Endothelial cell of umbilical vein (primary cell): ENCODE results near the gene TMEM167B. TPM values are rescaled to one million over a fixed set of nuclear protein-coding genes. Genes with fewer than 3 reads are reported as not detected.

Experiments used
- BruUV-seq: library from RNA; stranded (reverse); fragments of 400-500 nt; replicated peaks from 2 replicates; lab custom pipeline; 2021; lab: Mats Ljungman, UMichigan
- CTCF ChIA-PET: fragments of 300-600, 350-600 bp; sonication (Branson Sonifier 250); formaldehyde crosslinking; loops from one replicate; lab custom pipeline; 2021; ENCODE audit warnings: antibody characterized with exemption, inconsistent platforms; lab: Charles Lee
- POLR2A ChIA-PET: fragments of 300-600, 350-600 bp; sonication (Branson Sonifier 250); formaldehyde crosslinking; loops from one replicate; lab custom pipeline; 2021; ENCODE audit warnings: antibody characterized with exemption, inconsistent platforms; lab: Charles Lee
- DNase-seq: peaks from one replicate; pipeline ENCODE4 v3.0.0-alpha.2; 2011; ENCODE audit warnings: low read depth, low spot score
- FAIRE-seq: peaks from 2 replicates; lab custom pipeline; 2011; peaks lifted over from hg19 to GRCh38; lab: Jason Lieb, UNC
- H2AFZ ChIP-seq: 2 replicates; pipeline ENCODE4 v1.6.0; 2012; ENCODE audit warnings: low read depth, low read length, control low read depth, inconsistent platforms
- H3K27ac ChIP-seq: 2 replicates; pipeline ENCODE4 v1.5.1; 2011; ENCODE audit warnings: low read depth, mild to moderate bottlenecking, control low read depth, low read length, moderate library complexity; ENCODE audit not compliant: insufficient read depth
- H3K27me3 ChIP-seq, 2 experiments: 2 replicates each; pipeline versions ENCODE4 v1.6.0 to v1.6.1; 2011; ENCODE audit warnings: low read length in 2 of 2, mixed read lengths in 1 of 2; ENCODE audit not compliant: control insufficient read depth in 2 of 2, insufficient read depth in 2 of 2
- H3K36me3 ChIP-seq, 2 experiments: 2 replicates in 1 of 2; 3 replicates in 1 of 2; pipeline ENCODE4 v1.5.1; 2011; ENCODE audit warnings: low read length in 2 of 2, mild to moderate bottlenecking in 1 of 2, moderate library complexity in 1 of 2; ENCODE audit not compliant: control insufficient read depth in 2 of 2, insufficient read depth in 2 of 2; ENCODE audit errors: extremely low read depth in 1 of 2
- H3K4me1 ChIP-seq: 3 replicates; pipeline ENCODE4 v1.5.1; 2011; ENCODE audit warnings: mild to moderate bottlenecking, low read length; ENCODE audit not compliant: control insufficient read depth, insufficient read depth; ENCODE audit errors: extremely low read depth
- H3K4me2 ChIP-seq: 2 replicates; pipeline ENCODE4 v1.6.1; 2011; ENCODE audit warnings: low read length, control low read depth, mixed read lengths; ENCODE audit not compliant: insufficient read depth
- H3K4me3 ChIP-seq, 3 experiments: fragments of 200-600 bp in 1 of 3; sonication (generic), shearing (Covaris generic) in 1 of 3; replicated peaks in 1 of 3; 2 replicates each; pipeline ENCODE4 v1.5.1; 2011 to 2016; ENCODE audit warnings: control low read depth in 3 of 3, low read length in 3 of 3, mild to moderate bottlenecking in 2 of 3, inconsistent platforms in 1 of 3, low read depth in 1 of 3, moderate library complexity in 1 of 3; ENCODE audit not compliant: insufficient read depth in 1 of 3
- H3K79me2 ChIP-seq: 2 replicates; pipeline ENCODE4 v1.6.0; 2012; ENCODE audit warnings: low read length, inconsistent platforms; ENCODE audit not compliant: control insufficient read depth, insufficient read depth
- H3K9ac ChIP-seq: replicated peaks from 2 replicates; pipeline ENCODE3; 2011; ENCODE audit warnings: low read length, control low read depth; ENCODE audit not compliant: insufficient read depth; ENCODE audit errors: extremely low read depth
- H3K9me1 ChIP-seq: replicated peaks from 3 replicates; pipeline ENCODE4 v1.6.0; 2011; ENCODE audit warnings: mild to moderate bottlenecking, low read length; ENCODE audit not compliant: control insufficient read depth, insufficient read depth; ENCODE audit errors: extremely low read depth
- H3K9me3 ChIP-seq: replicated peaks from 2 replicates; pipeline ENCODE4 v1.5.1; 2012; ENCODE audit warnings: low read length, inconsistent platforms; ENCODE audit not compliant: control insufficient read depth, insufficient read depth
- H4K20me1 ChIP-seq: replicated peaks from 2 replicates; pipeline ENCODE3; 2011; ENCODE audit warnings: mild to moderate bottlenecking, low read length; ENCODE audit not compliant: control insufficient read depth, insufficient read depth; ENCODE audit errors: extremely low read depth
- EZH2 ChIP-seq: IDR thresholded peaks from 2 replicates; pipeline ENCODE4 v1.6.1; 2012; ENCODE audit warnings: borderline replicate concordance, low read depth, mild to moderate bottlenecking, moderate library complexity, low read length, inconsistent platforms; ENCODE audit not compliant: severe bottlenecking
- FOS ChIP-seq: IDR thresholded peaks from 2 replicates; pipeline ENCODE4 v1.6.1; 2011; ENCODE audit warnings: mild to moderate bottlenecking, low read length, moderate library complexity, borderline replicate concordance; ENCODE audit not compliant: insufficient read depth
- GATA2 ChIP-seq: IDR thresholded peaks from 2 replicates; pipeline ENCODE4 v1.7.0; 2011; ENCODE audit warnings: low read depth, mild to moderate bottlenecking, moderate library complexity, mixed read lengths, low read length; ENCODE audit not compliant: insufficient read length, insufficient read depth
- JUN ChIP-seq: IDR thresholded peaks from 2 replicates; pipeline ENCODE4 v1.6.1; 2011; ENCODE audit warnings: borderline replicate concordance, low read depth; ENCODE audit not compliant: insufficient read length, insufficient read depth
- MYC ChIP-seq: IDR thresholded peaks from one replicate; pipeline ENCODE4 v1.6.1; 2011; ENCODE audit warnings: mild to moderate bottlenecking, low read depth, low read length
- POLR2AphosphoS5 ChIP-seq: IDR thresholded peaks from 2 replicates; pipeline ENCODE4 v1.6.1; 2012; ENCODE audit warnings: low read depth, mild to moderate bottlenecking, control low read depth, low read length, moderate library complexity; ENCODE audit not compliant: insufficient read depth
- dilution Hi-C: fragments of 300-500 bp; cut with MboI; formaldehyde crosslinking; loops from one replicate; pipeline ENCODE4 v1.15.0; 2019; ENCODE audit warnings: low sequenced_read_pairs; ENCODE audit not compliant: extremely low pct_ligation_motif_present
- intact Hi-C: fragments of 100-400 bp; cut with micrococcal nuclease; formaldehyde crosslinking; loops from one replicate; pipeline ENCODE4 v1.10.0; 2022
- polyA plus RNA-seq, 4 experiments: library from polyadenylated mRNA; depleted of rRNA in 3 of 4; stranded (reverse) in 3 of 4; unstranded in 1 of 4; fragments of >200 nt; gene quantifications; 2 replicates each; pipeline versions ENCODE4 v1.2.1 to v1.2.3, GENCODE V29; 2011 to 2012; ENCODE audit warnings: missing spikeins in 1 of 4
- total RNA-seq: library from RNA; stranded (reverse); gene quantifications from 2 replicates; pipeline ENCODE4 v1.2.3, GENCODE V29; 2021
- TF ChIP-seq, protein P1 (sequence below): IDR thresholded peaks from 2 replicates; pipeline ENCODE4 v1.6.1; 2011; ENCODE audit not compliant: insufficient read depth, insufficient read length
- TF ChIP-seq, protein P2 (sequence below), 2 donors: IDR thresholded peaks; 1 replicate in 1 of 2; 2 replicates in 1 of 2; pipeline ENCODE4 v1.5.1; 2011; ENCODE audit warnings: low read length in 2 of 2, mild to moderate bottlenecking in 2 of 2, moderate library complexity in 2 of 2, control low read depth in 1 of 2, inconsistent platforms in 1 of 2, low read depth in 1 of 2; ENCODE audit not compliant: insufficient read depth in 1 of 2; ENCODE audit errors: extremely low read depth in 1 of 2

The TMEM167B gene
- total and polyA plus RNA-seq, 2 donors (not counting 3 experiments of a cell fraction or from before 2014, with no cell fraction given): 6.7 to 21.1 TPM

DNA sequence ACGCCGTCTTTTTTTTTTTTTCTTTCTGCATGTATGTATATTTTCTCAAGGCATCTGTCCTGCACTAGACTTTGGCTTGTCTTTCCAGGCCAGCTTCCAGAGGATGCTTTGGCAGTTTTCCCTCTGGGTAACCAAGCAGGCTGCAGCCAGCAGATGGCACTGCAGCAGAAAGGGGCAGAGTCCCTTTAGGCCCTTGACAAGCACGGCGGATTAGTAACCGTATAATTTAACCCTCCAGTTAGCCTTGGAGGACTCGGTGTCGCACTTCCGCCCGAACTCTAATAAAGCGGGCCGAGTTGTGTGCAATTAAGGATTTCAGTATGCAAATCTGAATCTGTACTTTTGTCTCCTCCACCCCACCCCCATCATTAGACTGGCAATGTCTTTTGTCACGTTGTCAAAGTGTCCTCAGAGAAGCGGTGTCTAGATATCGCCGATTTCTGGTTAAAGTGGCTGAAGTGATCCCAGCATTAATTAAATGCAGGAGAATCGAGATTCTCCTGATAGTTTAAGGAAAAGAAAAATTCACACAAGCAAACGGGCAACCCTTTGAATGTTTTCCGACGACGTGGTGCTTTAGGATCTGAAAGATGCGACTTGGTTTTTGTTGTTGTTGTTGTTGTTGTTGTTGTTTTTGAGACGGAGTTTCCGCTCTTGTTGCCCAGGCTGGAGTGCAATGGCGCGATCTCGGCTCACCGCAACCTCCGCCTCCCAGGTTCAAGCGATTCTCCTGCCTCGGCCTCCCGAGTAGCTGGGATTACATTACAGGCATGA, 1.1 kb upstream of the TMEM167B start:
- H3K9ac ChIP-seq: no peak overlapping the region
- no peak overlapping the region for H3K27ac ChIP-seq
- peak; percentile 58 for DNase-seq
- peak overlapping the region; percentile 47 for H3K4me2 ChIP-seq
- dilution Hi-C loops: no loop called here
- no peaks in the 10 kb centered on the region for H3K9me1 ChIP-seq
- peak; percentile 15 for FAIRE-seq
- H3K79me2 ChIP-seq: peaks cover 22% of the 10 kb centered on the region
- ChIA-PET POLR2A (interaction anchor here (0.9 to 1.0 kb wide), 2 partner anchors 11 kb away, joined by 3 to 7 read pairs; no protein-coding TSS in a partner anchor), CTCF (interaction anchor here (0.6 to 3.0 kb wide), 12 partner anchors 10 to 443 kb away, joined by 3 to 35 read pairs (median 5); partner anchors contain the start of genes ELAPOR1, SARS1 and WDR47)
- H4K20me1 ChIP-seq: no peaks in the 10 kb centered on the region
- peaks cover 0 to 3% of the 10 kb centered on the region in 2 experiments for H3K36me3 ChIP-seq
- intact Hi-C loops: loop anchor here (1.0 to 10.0 kb wide), 5 partner anchors 9 to 945 kb away; partner anchors contain the start of genes STRIP1, TAF13 and WDR47
- H3K4me3 ChIP-seq: peak overlapping the region in 2 of 3 experiments; percentile 18 to 97
- H2AFZ ChIP-seq: peak overlapping the region; percentile 6
- peaks cover 13% of the 10 kb centered on the region for H3K4me1 ChIP-seq
- no peak for TF ChIP-seq MYC
- no peak for TF ChIP-seq GATA2
- no peak for TF ChIP-seq FOS
- TF ChIP-seq, protein P1, sequence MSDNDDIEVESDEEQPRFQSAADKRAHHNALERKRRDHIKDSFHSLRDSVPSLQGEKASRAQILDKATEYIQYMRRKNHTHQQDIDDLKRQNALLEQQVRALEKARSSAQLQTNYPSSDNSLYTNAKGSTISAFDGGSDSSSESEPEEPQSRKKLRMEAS: no peak
- no peak for TF ChIP-seq EZH2
- TF ChIP-seq POLR2AphosphoS5: no peak
- no peak for TF ChIP-seq JUN
- TF ChIP-seq, protein P2, sequence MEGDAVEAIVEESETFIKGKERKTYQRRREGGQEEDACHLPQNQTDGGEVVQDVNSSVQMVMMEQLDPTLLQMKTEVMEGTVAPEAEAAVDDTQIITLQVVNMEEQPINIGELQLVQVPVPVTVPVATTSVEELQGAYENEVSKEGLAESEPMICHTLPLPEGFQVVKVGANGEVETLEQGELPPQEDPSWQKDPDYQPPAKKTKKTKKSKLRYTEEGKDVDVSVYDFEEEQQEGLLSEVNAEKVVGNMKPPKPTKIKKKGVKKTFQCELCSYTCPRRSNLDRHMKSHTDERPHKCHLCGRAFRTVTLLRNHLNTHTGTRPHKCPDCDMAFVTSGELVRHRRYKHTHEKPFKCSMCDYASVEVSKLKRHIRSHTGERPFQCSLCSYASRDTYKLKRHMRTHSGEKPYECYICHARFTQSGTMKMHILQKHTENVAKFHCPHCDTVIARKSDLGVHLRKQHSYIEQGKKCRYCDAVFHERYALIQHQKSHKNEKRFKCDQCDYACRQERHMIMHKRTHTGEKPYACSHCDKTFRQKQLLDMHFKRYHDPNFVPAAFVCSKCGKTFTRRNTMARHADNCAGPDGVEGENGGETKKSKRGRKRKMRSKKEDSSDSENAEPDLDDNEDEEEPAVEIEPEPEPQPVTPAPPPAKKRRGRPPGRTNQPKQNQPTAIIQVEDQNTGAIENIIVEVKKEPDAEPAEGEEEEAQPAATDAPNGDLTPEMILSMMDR (IDR thresholded peaks at IDR 0.05; ENCODE audit: extremely low read depth in 1 of 2, insufficient read depth in 1 of 2, low read depth in 1 of 2, low read length in 2 of 2): peak; percentile 68 to 73
- H3K27me3 ChIP-seq: no peaks in the 10 kb centered on the region
- no peaks in the 10 kb centered on the region for H3K9me3 ChIP-seq
- BruUV-seq: no TSS peak
